A549 (cell line): ENCODE measurements around the gene FSD2. TPM values are rescaled to one million over a fixed set of nuclear protein-coding genes. Genes with fewer than 3 reads are reported as not detected.

ENCODE experiments used
- ATAC-seq, 2 experiments: fragments of 200-7000 bp in 1 of 2; fragments of >200 bp in 1 of 2; cut with Nextera tagmentation in 1 of 2; cut with Tn5 transposase in 1 of 2; 3 replicates each; pipeline versions ENCODE4 v1.8.0 to v1.9.1; 2018 to 2020; ENCODE audit warnings: mild to moderate bottlenecking in 1 of 2, moderate library complexity in 1 of 2
- CTCF ChIA-PET: fragments of 300-600 bp; sonication (Branson Sonifier 250); formaldehyde crosslinking; extraction: SDS; loops from one replicate; lab custom pipeline; 2021; ENCODE audit warnings: antibody characterized with exemption, inconsistent platforms; lab: Yijun Ruan, JAX
- POLR2A ChIA-PET: fragments of 350-600 bp; formaldehyde crosslinking; extraction: SDS; loops from one replicate; lab custom pipeline; 2021; ENCODE audit warnings: antibody characterized with exemption, inconsistent platforms; lab: Yijun Ruan, JAX
- DNase-seq, 2 experiments: peaks; one replicate each; pipeline versions ENCODE4 v3.0.0 to v3.0.0-alpha.2; 2011 to 2016; ENCODE audit warnings: low read depth in 1 of 2, low spot score in 1 of 2
- FAIRE-seq: peaks from 2 replicates; lab custom pipeline; 2011; peaks lifted over from hg19 to GRCh38; lab: Jason Lieb, UNC
- H3K27ac ChIP-seq, 2 experiments: fragments of >200 bp; sonication (Bioruptor Twin); formaldehyde crosslinking; 3 replicates each; pipeline ENCODE4 v1.5.1; 2016 to 2017
- H3K4me1 ChIP-seq: fragments of >200 bp; sonication (Bioruptor Twin); formaldehyde crosslinking; 3 replicates; pipeline ENCODE4 v1.6.1; 2016
- H3K4me2 ChIP-seq: fragments of >200 bp; sonication (Bioruptor Twin); formaldehyde crosslinking; 3 replicates; pipeline ENCODE4 v1.6.1; 2016
- H3K4me3 ChIP-seq: fragments of >200 bp; sonication (Bioruptor Twin); formaldehyde crosslinking; 3 replicates; pipeline ENCODE4 v1.5.1; 2016
- H3K9me3 ChIP-seq: fragments of >200 bp; sonication (Bioruptor Twin); formaldehyde crosslinking; 3 replicates; pipeline ENCODE4 v1.6.1; 2016
- BCL3 ChIP-seq: fragments of >200 bp; sonication (Bioruptor Twin); formaldehyde crosslinking; IDR thresholded peaks from 3 replicates; pipeline ENCODE4 v1.6.1; 2016
- CBX2 ChIP-seq: fragments of 200-600 bp; sonication (generic); IDR thresholded peaks from 2 replicates; pipeline ENCODE4 v1.6.1; 2016; ENCODE audit warnings: low read depth, mild to moderate bottlenecking, borderline replicate concordance
- ESRRA ChIP-seq: fragments of 150-350 bp; IDR thresholded peaks from 2 replicates; pipeline ENCODE4 v1.6.1; 2014; ENCODE audit warnings: mild to moderate bottlenecking, low read length, borderline replicate concordance
- FOSB ChIP-seq: fragments of 250-450 bp; sonication (Bioruptor Pico); IDR thresholded peaks from 2 replicates; pipeline ENCODE4 v1.5.0; 2020; ENCODE audit warnings: mild to moderate bottlenecking, moderate library complexity
- FOSL2 ChIP-seq, 2 experiments: fragments of 450-650 bp in 1 of 2; fragments of >200 bp in 1 of 2; sonication (Bioruptor Twin) in 1 of 2; formaldehyde crosslinking; IDR thresholded peaks; 2 replicates each; pipeline versions ENCODE4 v1.5.0 to v1.6.1; 2016 to 2020; ENCODE audit warnings: mild to moderate bottlenecking in 1 of 2, moderate library complexity in 1 of 2
- FOXS1 ChIP-seq: fragments of 250-450 bp; sonication (Bioruptor Pico); IDR thresholded peaks from 2 replicates; pipeline ENCODE4 v1.5.0; 2020; ENCODE audit warnings: mild to moderate bottlenecking, moderate library complexity
- GATA3 ChIP-seq: IDR thresholded peaks from 2 replicates; pipeline ENCODE4 v1.6.1; 2012; ENCODE audit warnings: borderline replicate concordance
- HOXA7 ChIP-seq: fragments of 250-450 bp; sonication (Bioruptor Pico); IDR thresholded peaks from 2 replicates; pipeline ENCODE4 v1.5.0; 2020; ENCODE audit warnings: mild to moderate bottlenecking, moderate library complexity
- MAX ChIP-seq: IDR thresholded peaks from 2 replicates; pipeline ENCODE4 v1.6.1; 2012
- MYC ChIP-seq: IDR thresholded peaks from 2 replicates; pipeline ENCODE4 v1.6.1; 2012; ENCODE audit warnings: mild to moderate bottlenecking, inconsistent platforms, low read length, improper control_type of control experiment, borderline replicate concordance
- NFE2L2 ChIP-seq: fragments of 150-350 bp; conservative IDR thresholded peaks from 2 replicates; pipeline ENCODE4 v1.6.1; 2014; ENCODE audit warnings: low read length
- NR3C1 ChIP-seq: fragments of >200 bp; sonication (Bioruptor Twin); formaldehyde crosslinking; IDR thresholded peaks from 3 replicates; pipeline ENCODE4 v1.6.1; 2017
- PBX3 ChIP-seq: IDR thresholded peaks from 2 replicates; pipeline ENCODE4 v1.6.1; 2012
- RCOR1 ChIP-seq: fragments of 150-350 bp; IDR thresholded peaks from 2 replicates; pipeline ENCODE4 v1.6.1; 2014; ENCODE audit warnings: antibody characterized with exemption, low read length, low read depth
- RNF2 ChIP-seq: fragments of 200-600 bp; sonication (generic); IDR thresholded peaks from 2 replicates; pipeline ENCODE4 v1.6.1; 2016; ENCODE audit warnings: low read depth, mild to moderate bottlenecking, antibody characterized with exemption, moderate library complexity, borderline replicate concordance
- TP53 ChIP-seq: fragments of 250-450 bp; sonication (Bioruptor Pico); IDR thresholded peaks from 2 replicates; pipeline ENCODE4 v1.5.0; 2021; ENCODE audit warnings: mild to moderate bottlenecking, moderate library complexity
- ZC3H11A ChIP-seq: fragments of 450-650 bp; IDR thresholded peaks from 2 replicates; pipeline ENCODE4 v1.6.1; 2014; ENCODE audit warnings: antibody characterized with exemption, mild to moderate bottlenecking
- ZFP36 ChIP-seq: fragments of 450-650 bp; IDR thresholded peaks from 2 replicates; pipeline ENCODE4 v1.6.1; 2014; ENCODE audit warnings: borderline replicate concordance; ENCODE audit not compliant: partially characterized antibody
- WGBS: methylation state at CpG from one replicate; pipeline ENCODE4 v1.1.6; 2017; ENCODE audit errors: missing lambda C conversion rate; 5-methylcytosine and 5-hydroxymethylcytosine counted together
- polyA plus RNA-seq, 4 experiments: library from polyadenylated mRNA; depleted of rRNA in 3 of 4; stranded (reverse); fragments of >200 nt; fragmentation: RNase III in 1 of 4; extraction: RNeasy Plus Mini Kit Qiagen cat#74134 plus additional on column Dnase treatment in 1 of 4; gene quantifications; 2 replicates in 3 of 4; 3 replicates in 1 of 4; pipeline ENCODE4 v1.2.3, GENCODE V29; 2011 to 2017

Gene FSD2
- polyA plus RNA-seq, 2 of the 4 experiments (the other 2 are of a cell fraction) = not detected

GRCh38 chr15:82831894-82832600, 26.2 kb upstream of the FSD2 start:
- CTCF ChIA-PET = interaction anchor here (0.9 to 1.3 kb wide), 4 partner anchors 9 to 82 kb away, joined by 3 to 6 read pairs (median 4); no protein-coding TSS in a partner anchor
- Histone ChIP-seq H3K4me3 (no peak overlapping the region), H3K9me3 (no peaks in the 10 kb centered on the region), H3K27ac (peak overlapping the region in 1 of 2 experiments; percentile 24; a peak in 2 of 6 replicates), H3K4me2 (peak overlapping the region; percentile 55), H3K4me1 (peaks cover 27% of the 10 kb centered on the region)
- POLR2A ChIA-PET = interaction anchor here (0.7 to 1.6 kb wide), 4 partner anchors 22 to 292 kb away, joined by 3 to 6 read pairs (median 4); partner anchors contain the start of genes RAMAC and RPS17
- FAIRE-seq (no peak), DNase-seq (no peak), ATAC-seq (peak in 1 of 2 experiments; percentile 43; a peak in 4 of 6 replicates)
- WGBS = 87% methylated on average over 5 of the region's 5 CpGs
- no peak for TF ChIP-seq BCL3
- no peak for TF ChIP-seq ESRRA
- TF ChIP-seq CBX2 = no peak
- TF ChIP-seq ZFP36 = no peak
- TF ChIP-seq ZC3H11A = no peak
- no peak for TF ChIP-seq FOXS1 (CRISPR knock-in tag)
- TF ChIP-seq RCOR1 = no peak
- TF ChIP-seq PBX3 = no peak

- no peak for DNase-seq
- 89% methylated on average over 15 of the region's 18 CpGs for WGBS
- Histone ChIP-seq H3K27ac (no peak overlapping the region), H3K4me3 (no peak overlapping the region), H3K4me2 (no peak overlapping the region), H3K9me3 (no peaks in the 10 kb centered on the region), H3K4me1 (peaks cover 27% of the 10 kb centered on the region)
- ChIA-PET CTCF (interaction anchor here (0.8 kb wide), 1 partner anchor 19 kb away, joined by 3 read pairs; no protein-coding TSS in a partner anchor), POLR2A (interaction anchor here (1.4 kb wide), 1 partner anchor 20 kb away, joined by 3 read pairs; no protein-coding TSS in a partner anchor)
- FAIRE-seq = no peak
- no peak for TF ChIP-seq BCL3
- TF ChIP-seq TP53 = no peak
- TF ChIP-seq NFE2L2 = no peak
- TF ChIP-seq GATA3 = no peak
- TF ChIP-seq NR3C1 = no peak
- TF ChIP-seq RNF2 = no peak
- TF ChIP-seq FOSB (CRISPR knock-in tag) = no peak
- no peak for TF ChIP-seq RCOR1
- no peak for TF ChIP-seq HOXA7 (CRISPR knock-in tag)
- TF ChIP-seq FOSL2 (IDR thresholded peaks at IDR 0.05) = no peak
- TF ChIP-seq FOSL2 (CRISPR knock-in tag; IDR thresholded peaks at IDR 0.05) = no peak
- no peak for TF ChIP-seq MAX
- no peak for TF ChIP-seq MYC
- ATAC-seq = no peak
These were observed 24.7 kb upstream of the FSD2 start for GRCh38 chr15:82830427-82831173.
